ENCODE results near the gene ZNF117. TPM values are rescaled to one million over a fixed set of nuclear protein-coding genes. Genes with fewer than 3 reads are reported as not detected.

The ZNF117 gene
- total and polyA plus RNA-seq, 2 of the 4 experiments (the other 2 are of a cell fraction): 2.9 to 4.0 TPM

DNA sequence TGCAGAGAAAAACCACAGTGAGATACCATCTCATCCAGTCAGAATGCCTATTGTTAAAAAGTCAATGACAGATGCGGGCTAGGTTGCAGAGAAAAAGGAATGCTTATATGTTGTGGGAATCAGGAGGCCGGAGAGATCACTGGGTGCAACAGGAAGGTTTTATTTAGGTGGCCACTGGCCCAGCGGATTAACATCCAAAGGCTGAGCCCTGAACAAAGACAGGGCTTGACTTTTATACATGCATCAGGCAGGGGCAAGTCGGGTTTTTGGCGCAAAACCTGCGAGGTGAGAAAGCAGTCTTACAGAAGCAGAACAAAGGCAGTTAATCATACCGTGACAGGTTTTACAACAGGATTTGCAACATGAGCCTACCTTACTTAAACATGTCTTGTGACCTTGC is 620 bp downstream of the ZNF117 start:
- Histone ChIP-seq H2BK120ac (ENCODE audit: low read depth, low read length) (no peak overlapping the region), H3K9ac (ENCODE audit: low read depth, low read length) (no peak overlapping the region), H3K79me1 (ENCODE audit: low read depth in 1 of 2, low read length in 2 of 2) (no peaks in the 10 kb centered on the region), H4K20me1 (ENCODE audit: insufficient read depth, low read length) (no peaks in the 10 kb centered on the region), H2BK20ac (ENCODE audit: low read depth, low read length) (no peak overlapping the region), H3K9me1 (ENCODE audit: insufficient read depth, low read length) (no peaks in the 10 kb centered on the region), H3K14ac (replicated peaks; ENCODE audit: low read depth, low read length) (no peak overlapping the region), H4K5ac (ENCODE audit: low read depth, low read length) (no peak overlapping the region), H3K56ac (ENCODE audit: extremely low read depth, insufficient read depth, low read length) (no peak overlapping the region), H2AK5ac (ENCODE audit: low read depth, low read length) (no peak overlapping the region), H3K36me3 (ENCODE audit: control insufficient read depth, insufficient read depth, low read length) (peaks cover 17% of the 10 kb centered on the region), H2BK5ac (ENCODE audit: low read depth, low read length, poor library complexity, severe bottlenecking) (no peak overlapping the region), H4K8ac (ENCODE audit: low read depth in 2 of 2, low read length in 2 of 2) (no peak overlapping the region), H3K27ac (ENCODE audit: insufficient read depth, low read length) (no peak overlapping the region), H3K27me3 (ENCODE audit: control insufficient read depth, insufficient read depth, low read length) (no peaks in the 10 kb centered on the region), H2AK9ac (replicated peaks; ENCODE audit: low read depth, low read length, poor library complexity) (no peak overlapping the region), H2BK15ac (ENCODE audit: low read depth, low read length) (no peak overlapping the region), H3K4me1 (ENCODE audit: control insufficient read depth, insufficient read depth, low read length) (no peaks in the 10 kb centered on the region), H3K18ac (ENCODE audit: low read depth, low read length) (no peak overlapping the region), H3K4me2 (ENCODE audit: low read depth, low read length) (no peak overlapping the region), H3K23ac (ENCODE audit: low read depth, low read length) (no peak overlapping the region), H3K9me3 (ENCODE audit: control insufficient read depth, insufficient read depth, low read length) (peaks cover 45% of the 10 kb centered on the region), H3K4me3 (ENCODE audit: insufficient read depth, low read depth, low read length) (no peak overlapping the region), H4K91ac (ENCODE audit: insufficient read depth, low read depth, low read length) (no peak overlapping the region), H2AFZ (replicated peaks; ENCODE audit: low read length, poor library complexity) (no peak overlapping the region), H3K4ac (ENCODE audit: low read depth, low read length) (no peak overlapping the region)
- TF ChIP-seq SMC3 (IDR thresholded peaks at IDR 0.05; ENCODE audit: low read depth, low read length) (no peak), MAZ (IDR thresholded peaks at IDR 0.05; ENCODE audit: borderline replicate concordance, low read depth, low read length) (no peak), POLR2A (IDR thresholded peaks at IDR 0.05; ENCODE audit: low read depth, low read length) (no peak), MAFK (IDR thresholded peaks at IDR 0.05; ENCODE audit: low read depth, low read length) (no peak)
- intact Hi-C loops (cut with micrococcal nuclease): no loop called here
- no TSS peak for BruUV-seq (replicated peaks)
- no peak for DNase-seq
- no peak for ATAC-seq (ENCODE audit: low read depth)
- CTCF ChIA-PET: no interaction called here
- in situ Hi-C loops (cut with MboI; ENCODE audit: low sequenced_read_pairs): no loop called here
- dilution Hi-C loops (cut with HindIII; ENCODE audit: low sequenced_read_pairs, unreplicated experiment): no loop called here
- 100% methylated on average over 2 of the region's 7 CpGs; no CpG with 5 or more reads in 1 of the 2 experiments for WGBS, 2 experiments (ENCODE audit: extremely low coverage in 2 of 2, insufficient read length in 1 of 2)
- POLR2A ChIA-PET (ENCODE audit: unreplicated experiment): no interaction called here

Data from IMR-90 (cell line).